ENCODE measurements around the gene MVB12B.

The MVB12B gene

DNA sequence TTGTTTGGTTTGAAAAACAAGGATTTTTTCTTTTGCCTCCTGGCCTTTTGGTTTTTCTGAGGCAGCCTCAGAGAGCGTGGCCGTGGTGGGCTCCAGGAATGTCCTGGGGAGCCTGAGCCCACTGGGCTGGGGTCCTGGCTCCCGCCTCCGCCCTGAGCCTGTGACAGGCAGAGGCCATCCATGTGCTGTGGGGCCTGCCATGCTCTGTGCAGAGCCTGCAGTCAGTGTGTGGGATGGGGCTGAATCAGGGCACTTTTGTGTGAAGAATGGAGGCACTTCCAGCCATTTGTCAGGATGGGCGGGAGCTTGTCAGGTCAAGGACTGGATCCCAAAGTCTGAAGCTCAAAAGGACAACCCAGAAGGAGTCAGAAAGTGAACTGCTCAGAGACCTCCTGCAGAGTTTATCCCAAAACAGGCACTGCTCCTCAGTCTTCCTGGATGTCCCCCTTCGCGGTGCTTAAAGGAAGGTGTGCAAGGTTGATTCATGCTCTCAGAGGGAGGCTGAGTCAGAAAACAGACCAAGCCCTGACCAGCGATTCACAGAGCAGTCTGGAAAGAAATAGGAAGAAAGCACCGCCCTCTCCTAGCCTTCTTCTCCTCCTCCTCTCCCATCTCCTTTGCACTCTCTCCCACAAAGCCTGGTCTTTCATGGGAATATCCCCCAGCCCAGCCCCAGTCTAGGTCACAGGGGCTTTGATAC, 53.2 kb downstream of the MVB12B start:
- no peaks in the 10 kb centered on the region for H3K27me3 ChIP-seq (ENCODE audit: insufficient read depth, low read length, poor library complexity, severe bottlenecking)
- no peaks in the 10 kb centered on the region for H3K9me3 ChIP-seq (ENCODE audit: insufficient read depth, low read depth, low read length)
- peaks cover 60% of the 10 kb centered on the region for H3K79me2 ChIP-seq (ENCODE audit: insufficient read depth, low read length)
- H3K9ac ChIP-seq (ENCODE audit: low read depth, low read length, poor library complexity, severe bottlenecking): no peak overlapping the region
- H3K36me3 ChIP-seq (ENCODE audit: insufficient read depth, low read length): peaks cover 20% of the 10 kb centered on the region; the same call in 1 of the 2 replicates
- H3K4me3 ChIP-seq (ENCODE audit: low read length, poor library complexity, severe bottlenecking): no peak overlapping the region
- TF ChIP-seq CTCF (conservative IDR thresholded peaks at IDR 0.05; ENCODE audit: low read length): no peak
- TF ChIP-seq EZH2phosphoT487 (IDR thresholded peaks at IDR 0.05; ENCODE audit: borderline replicate concordance): no peak
- H3K9me2 ChIP-seq (replicated peaks; ENCODE audit: low read depth, low read length): no peaks in the 10 kb centered on the region
- H2AFZ ChIP-seq (ENCODE audit: low read length): no peak overlapping the region
- H3F3A ChIP-seq (ENCODE audit: low read depth): no peaks in the 10 kb centered on the region
- H4K20me1 ChIP-seq (ENCODE audit: insufficient read depth, low read length, poor library complexity, severe bottlenecking): no peaks in the 10 kb centered on the region
- H3K4me1 ChIP-seq (ENCODE audit: insufficient read depth, low read length, poor library complexity, severe bottlenecking): peaks cover 66% of the 10 kb centered on the region
- no peak overlapping the region for H3K4me2 ChIP-seq (ENCODE audit: low read depth, low read length, poor library complexity, severe bottlenecking)

- peaks cover 65% of the 10 kb centered on the region for H3K4me1 ChIP-seq (ENCODE audit: insufficient read depth, low read length, poor library complexity, severe bottlenecking)
- TF ChIP-seq CTCF (conservative IDR thresholded peaks at IDR 0.05; ENCODE audit: low read length) (peak; percentile 30; the same call in 1 of the 2 replicates), EZH2phosphoT487 (IDR thresholded peaks at IDR 0.05; ENCODE audit: borderline replicate concordance) (no peak)
- no peaks in the 10 kb centered on the region for H3F3A ChIP-seq (ENCODE audit: low read depth)
- H3K27me3 ChIP-seq (ENCODE audit: insufficient read depth, low read length, poor library complexity, severe bottlenecking): no peaks in the 10 kb centered on the region
- peaks cover 57% of the 10 kb centered on the region for H3K79me2 ChIP-seq (ENCODE audit: insufficient read depth, low read length)
- H3K4me3 ChIP-seq (ENCODE audit: low read length, poor library complexity, severe bottlenecking): no peak overlapping the region
- no peaks in the 10 kb centered on the region for H3K9me2 ChIP-seq (replicated peaks; ENCODE audit: low read depth, low read length)
- no peaks in the 10 kb centered on the region for H4K20me1 ChIP-seq (ENCODE audit: insufficient read depth, low read length, poor library complexity, severe bottlenecking)
- no peaks in the 10 kb centered on the region for H3K9me3 ChIP-seq (ENCODE audit: insufficient read depth, low read depth, low read length)
- no peak overlapping the region for H3K9ac ChIP-seq (ENCODE audit: low read depth, low read length, poor library complexity, severe bottlenecking)
- no peak overlapping the region for H3K4me2 ChIP-seq (ENCODE audit: low read depth, low read length, poor library complexity, severe bottlenecking)
- no peak overlapping the region for H2AFZ ChIP-seq (ENCODE audit: low read length)
- peaks cover 27% of the 10 kb centered on the region; the same call in 1 of the 2 replicates for H3K36me3 ChIP-seq (ENCODE audit: insufficient read depth, low read length)
Measured at GRCh38 chr9:126380447-126380846, 53.8 kb downstream of the MVB12B start.

DNA sequence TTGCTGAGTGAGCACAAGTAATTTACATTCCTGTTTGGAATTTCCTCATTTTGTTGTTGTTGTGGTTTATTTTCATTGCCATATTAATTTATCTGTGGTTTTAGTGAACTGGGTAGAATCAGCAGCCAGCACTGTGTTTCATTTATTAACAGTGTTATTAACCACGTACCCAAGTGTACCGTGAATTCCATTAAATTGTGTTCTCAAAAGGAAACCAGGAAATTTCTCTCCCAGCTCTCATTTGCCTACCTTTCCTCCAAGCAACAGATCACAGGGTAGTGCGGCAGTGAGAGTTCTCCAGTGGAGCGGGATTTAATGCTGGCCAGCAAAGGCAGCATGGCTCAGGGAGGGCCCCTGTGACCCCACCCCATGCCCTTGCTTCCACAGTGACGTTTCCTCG, 54.6 kb downstream of the MVB12B start:
- no peak overlapping the region for H3K4me2 ChIP-seq (ENCODE audit: low read depth, low read length, poor library complexity, severe bottlenecking)
- no peaks in the 10 kb centered on the region for H3K9me2 ChIP-seq (replicated peaks; ENCODE audit: low read depth, low read length)
- peaks cover 49% of the 10 kb centered on the region for H3K79me2 ChIP-seq (ENCODE audit: insufficient read depth, low read length)
- TF ChIP-seq CTCF (conservative IDR thresholded peaks at IDR 0.05; ENCODE audit: low read length): no peak
- no peak for TF ChIP-seq EZH2phosphoT487 (IDR thresholded peaks at IDR 0.05; ENCODE audit: borderline replicate concordance)
- H2AFZ ChIP-seq (ENCODE audit: low read length): no peak overlapping the region
- peaks cover 31% of the 10 kb centered on the region; the same call in 1 of the 2 replicates for H3K36me3 ChIP-seq (ENCODE audit: insufficient read depth, low read length)
- no peaks in the 10 kb centered on the region for H3F3A ChIP-seq (ENCODE audit: low read depth)
- H3K4me3 ChIP-seq (ENCODE audit: low read length, poor library complexity, severe bottlenecking): no peak overlapping the region
- peaks cover 62% of the 10 kb centered on the region for H3K4me1 ChIP-seq (ENCODE audit: insufficient read depth, low read length, poor library complexity, severe bottlenecking)
- H4K20me1 ChIP-seq (ENCODE audit: insufficient read depth, low read length, poor library complexity, severe bottlenecking): no peaks in the 10 kb centered on the region
- no peaks in the 10 kb centered on the region for H3K9me3 ChIP-seq (ENCODE audit: insufficient read depth, low read depth, low read length)
- no peaks in the 10 kb centered on the region for H3K27me3 ChIP-seq (ENCODE audit: insufficient read depth, low read length, poor library complexity, severe bottlenecking)
- H3K9ac ChIP-seq (ENCODE audit: low read depth, low read length, poor library complexity, severe bottlenecking): no peak overlapping the region

Measured in Loucy (cell line).